Tibial nerve (tissue), 4 donors: ENCODE results near the gene TRIM52. TPM values are rescaled to one million over a fixed set of nuclear protein-coding genes. Genes with fewer than 3 reads are reported as not detected.

ENCODE experiments used
- DNase-seq, 2 donors: peaks; one replicate each; pipeline ENCODE4 v3.0.0-alpha.2; 2019; ENCODE audit warnings: low spot score in 2 of 2
- H3K27ac ChIP-seq, 4 donors: fragments of 200-600 bp; sonication (generic) in 3 of 4; one replicate each; pipeline ENCODE4 v1.5.1; 2017 to 2019; ENCODE audit warnings: mild to moderate bottlenecking in 1 of 4
- H3K27me3 ChIP-seq, 2 donors: fragments of 200-600 bp; sonication (generic) in 1 of 2; one replicate each; pipeline versions ENCODE4 v1.5.1 to v1.6.0; 2017 to 2019
- H3K36me3 ChIP-seq, 3 donors: fragments of 200-600 bp; sonication (generic); one replicate each; pipeline ENCODE4 v1.5.1; 2018 to 2019
- H3K4me1 ChIP-seq, 4 donors: fragments of 200-600 bp; sonication (generic) in 3 of 4; one replicate each; pipeline ENCODE4 v1.5.1; 2017 to 2019
- H3K4me3 ChIP-seq, 4 donors: fragments of 200-600 bp; sonication (generic) in 3 of 4; one replicate each; pipeline ENCODE4 v1.5.1; 2017 to 2019; ENCODE audit warnings: mild to moderate bottlenecking in 1 of 4, moderate library complexity in 1 of 4
- H3K9me3 ChIP-seq, 4 donors: fragments of 200-600 bp; sonication (generic) in 3 of 4; one replicate each; pipeline ENCODE4 v1.5.1; 2017 to 2019
- CTCF ChIP-seq, 5 experiments: fragments of 200-600 bp in 3 of 5; fragments of 450-650 bp in 2 of 5; sonication (generic) in 3 of 5; IDR thresholded peaks; one replicate each; pipeline ENCODE4 v1.5.1; 2016 to 2019; ENCODE audit warnings: antibody characterized with exemption in 5 of 5, mild to moderate bottlenecking in 3 of 5, moderate library complexity in 2 of 5
- EP300 ChIP-seq, 2 donors: sonication (generic); formaldehyde crosslinking; IDR thresholded peaks; one replicate each; pipeline ENCODE4 v1.6.1; 2017; ENCODE audit warnings: antibody characterized with exemption in 2 of 2, mild to moderate bottlenecking in 1 of 2
- POLR2A ChIP-seq, 2 donors: fragments of 450-650 bp; IDR thresholded peaks; one replicate each; pipeline ENCODE4 v1.6.1; 2017; ENCODE audit warnings: antibody characterized with exemption in 2 of 2, mild to moderate bottlenecking in 2 of 2, moderate library complexity in 2 of 2
- WGBS, 2 donors: methylation state at CpG; one replicate each; pipeline ENCODE4 v1.1.5; 2018; 5-methylcytosine and 5-hydroxymethylcytosine counted together
- total RNA-seq, 4 donors: library from RNA; depleted of rRNA; stranded (reverse); fragments of >200 nt; gene quantifications; one replicate each; pipeline ENCODE4 v1.1.0, GENCODE V29; 2016

TRIM52 gene
- total RNA-seq, 4 donors from 2014 or later, result 12.3 to 20.3 (median 16.4) TPM

- Histone ChIP-seq H3K9me3 (no peaks in the 10 kb centered on the region), H3K4me3 (peak overlapping the region in 2 of 4 donors; percentile 89 to 91), H3K27ac (peak overlapping the region in 3 of 4 donors; percentile 92 to 98 (median 96)), H3K4me1 (peaks cover 0 to 48% (median 11%) of the 10 kb centered on the region in 4 donors), H3K36me3 (no peaks in the 10 kb centered on the region), H3K27me3 (no peaks in the 10 kb centered on the region)
- WGBS, 2 donors, result 58 to 60% methylated on average over 23 to 27 of the region's 27 CpGs
- no peak for TF ChIP-seq EP300 (IDR thresholded peaks at IDR 0.05)
- TF ChIP-seq POLR2A (IDR thresholded peaks at IDR 0.05), result no peak
- TF ChIP-seq CTCF (IDR thresholded peaks at IDR 0.05), result no peak
- peak in 1 of 2 donors; percentile 19 for DNase-seq
Observed at GRCh38 chr5:181221105-181221791, 39.7 kb downstream of the TRIM52 start.

DNA sequence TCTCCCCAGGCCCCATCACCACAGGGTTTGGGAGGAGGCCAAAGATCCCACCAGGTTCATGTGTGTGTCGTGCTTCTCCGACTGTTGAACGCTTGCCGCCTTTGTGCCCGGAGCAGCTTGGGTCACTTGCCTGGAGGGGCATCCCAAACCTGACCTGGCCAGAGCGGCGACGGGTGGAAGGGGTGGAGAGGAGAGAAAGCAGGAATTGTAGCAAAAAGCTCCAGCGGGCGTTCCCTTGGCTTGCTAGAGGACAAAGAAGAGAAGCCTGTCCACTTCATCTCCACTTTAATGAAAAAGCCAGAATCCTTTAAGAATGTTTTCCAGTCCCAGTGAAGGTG, 40.8 kb downstream of the TRIM52 start:
- no peaks in the 10 kb centered on the region for H3K27me3 ChIP-seq
- H3K27ac ChIP-seq, result no peak overlapping the region
- TF ChIP-seq EP300 (IDR thresholded peaks at IDR 0.05), result no peak
- TF ChIP-seq POLR2A (IDR thresholded peaks at IDR 0.05), result no peak
- TF ChIP-seq CTCF (IDR thresholded peaks at IDR 0.05), result no peak
- H3K4me1 ChIP-seq, result peaks cover 0 to 47% (median 12%) of the 10 kb centered on the region in 4 donors
- H3K36me3 ChIP-seq, result no peaks in the 10 kb centered on the region
- DNase-seq, result no peak
- H3K4me3 ChIP-seq, result no peak overlapping the region
- no peaks in the 10 kb centered on the region for H3K9me3 ChIP-seq
- WGBS, 2 donors, result 81 to 92% methylated on average over 10 of the region's 10 CpGs

DNA sequence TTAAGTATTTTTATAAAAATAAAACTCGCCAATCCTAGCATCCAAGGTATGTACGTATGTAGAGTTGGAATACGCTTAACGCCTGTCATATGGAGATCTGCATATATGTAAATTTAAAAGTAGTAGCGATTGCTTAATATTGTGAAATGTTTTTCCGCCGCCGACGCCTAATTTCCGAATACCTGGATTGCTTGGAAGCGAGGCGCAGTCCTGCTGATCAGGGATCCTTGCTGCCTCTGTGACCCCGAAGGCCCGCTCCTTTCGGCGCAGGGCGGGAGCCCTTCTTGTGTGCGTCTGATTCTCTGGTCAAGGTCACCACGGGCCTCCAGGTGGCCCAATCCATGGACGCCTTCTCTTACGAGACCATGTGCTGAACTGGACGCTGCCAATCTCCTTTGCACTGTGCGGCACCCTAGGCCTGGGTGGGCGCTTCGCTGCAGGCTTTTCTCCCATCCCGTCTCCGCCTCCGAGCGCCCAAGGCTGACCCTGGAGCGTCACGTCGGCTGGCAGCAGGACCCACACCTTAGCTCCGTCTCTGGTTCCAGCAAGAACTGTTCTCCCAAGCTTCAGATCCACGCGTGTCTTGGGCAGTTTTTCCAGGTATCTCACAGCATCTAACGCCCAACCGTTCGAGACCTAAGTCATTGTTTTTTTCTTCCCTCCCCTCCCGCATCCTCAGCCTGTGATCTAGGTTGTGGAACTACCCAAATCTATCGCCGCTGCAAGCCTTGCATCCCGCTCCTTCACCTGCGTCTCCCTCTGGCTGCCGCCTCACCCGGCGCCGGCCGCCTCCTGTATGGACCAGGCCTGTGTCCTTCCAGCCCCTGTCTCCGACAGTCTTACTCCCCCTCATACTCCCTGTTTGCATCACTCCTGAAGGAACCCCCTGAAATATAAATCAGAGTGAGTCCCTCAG, 41.4 kb downstream of the TRIM52 start:
- Histone ChIP-seq H3K9me3 (no peaks in the 10 kb centered on the region), H3K4me3 (no peak overlapping the region), H3K27ac (no peak overlapping the region), H3K4me1 (peaks cover 0 to 41% (median 10%) of the 10 kb centered on the region in 4 donors), H3K36me3 (no peaks in the 10 kb centered on the region), H3K27me3 (no peaks in the 10 kb centered on the region)
- no peak for TF ChIP-seq EP300 (IDR thresholded peaks at IDR 0.05)
- no peak for TF ChIP-seq CTCF (IDR thresholded peaks at IDR 0.05)
- TF ChIP-seq POLR2A (IDR thresholded peaks at IDR 0.05), result no peak
- WGBS, 2 donors, result 65 to 68% methylated on average over 49 of the region's 49 CpGs
- DNase-seq, result no peak

- Histone ChIP-seq H3K27ac (peak overlapping the region in 3 of 4 donors; percentile 70 to 78 (median 73)), H3K4me1 (peaks cover 0 to 34% (median 8%) of the 10 kb centered on the region in 4 donors), H3K4me3 (peak overlapping the region; percentile 44 to 59 (median 53)), H3K36me3 (no peaks in the 10 kb centered on the region), H3K9me3 (no peaks in the 10 kb centered on the region), H3K27me3 (no peaks in the 10 kb centered on the region)
- TF ChIP-seq POLR2A (IDR thresholded peaks at IDR 0.05), result no peak
- TF ChIP-seq CTCF (IDR thresholded peaks at IDR 0.05), result no peak
- no peak for TF ChIP-seq EP300 (IDR thresholded peaks at IDR 0.05)
- 27 to 35% methylated on average over 10 of the region's 10 CpGs for WGBS, 2 donors
- DNase-seq, result no peak
Observed at GRCh38 chr5:181218795-181219124, 42.2 kb downstream of the TRIM52 start.

- TF ChIP-seq CTCF (IDR thresholded peaks at IDR 0.05) (no peak), EP300 (IDR thresholded peaks at IDR 0.05) (no peak), POLR2A (IDR thresholded peaks at IDR 0.05) (no peak)
- H3K27ac ChIP-seq, result peak overlapping the region; percentile 47 to 78 (median 72)
- DNase-seq, result no peak
- H3K27me3 ChIP-seq, result no peaks in the 10 kb centered on the region
- H3K4me3 ChIP-seq, result peak overlapping the region; percentile 44 to 59 (median 53)
- H3K9me3 ChIP-seq, result no peaks in the 10 kb centered on the region
- 5 to 7% methylated on average over 13 of the region's 13 CpGs for whole genome bisulfite sequencing, 2 donors
- no peaks in the 10 kb centered on the region for H3K36me3 ChIP-seq
- H3K4me1 ChIP-seq, result peaks cover 0 to 34% (median 8%) of the 10 kb centered on the region in 4 donors
Observed at GRCh38 chr5:181217803-181218062, 43.2 kb downstream of the TRIM52 start.
